Stimulated activated naive CD8-positive, alpha-beta T cell treated with anti-CD3 and anti-CD28 coated beads, Interleukin-15, amount 100 ng/mL, for 72 hours (primary cell): Measurements from ENCODE around the gene LRTM2.
"Not testable (repeated sequence)": the region's sequence is repeated elsewhere in the genome, so short reads cannot be mapped to it uniquely, and the experiment has no call there.

Source experiments
- ATAC-seq: fragments of 150-1000 bp; cut with Tn5 transposase; 2 replicates; pipeline ENCODE4 v1.10.0; 2021; ENCODE audit warnings: mild to moderate bottlenecking, moderate library complexity
- DNase-seq, 2 donors: peaks; one replicate each; pipeline ENCODE4 v3.0.0; 2021 to 2022
- H3K27ac Mint-ChIP-seq, 2 donors: one replicate each; pipeline ENCODE4 v1.8.0; 2022; ENCODE audit warnings: mild to moderate bottlenecking in 2 of 2, mixed read lengths in 2 of 2, moderate library complexity in 2 of 2
- H3K27me3 Mint-ChIP-seq: one replicate; pipeline ENCODE4 v1.8.0; 2022; ENCODE audit warnings: mixed read lengths
- H3K4me1 Mint-ChIP-seq: one replicate; pipeline ENCODE4 v1.8.0; 2022; ENCODE audit warnings: mild to moderate bottlenecking, mixed read lengths
- H3K4me3 Mint-ChIP-seq, 2 donors: one replicate each; pipeline ENCODE4 v1.8.0; 2022; ENCODE audit warnings: mild to moderate bottlenecking in 2 of 2, mixed read lengths in 2 of 2, moderate library complexity in 1 of 2
- H3K9me3 Mint-ChIP-seq, 2 donors: one replicate each; pipeline ENCODE4 v1.8.0; 2022; ENCODE audit warnings: mixed read lengths in 2 of 2

Gene LRTM2

GRCh38 chr12:1815814-1816729 is 4.3 kb upstream of the LRTM2 start:
- Mint-ChIP-seq H3K4me3 (no peak overlapping the region), H3K27me3 (peaks cover 22% of the 10 kb centered on the region), H3K27ac (no peak overlapping the region), H3K4me1 (peaks cover 20% of the 10 kb centered on the region), H3K9me3 (no peaks in the 10 kb centered on the region)
- DNase-seq = no peak
- no peak for ATAC-seq

GRCh38 chr12:1816730-1817348 is 3.5 kb upstream of the LRTM2 start:
- Mint-ChIP-seq H3K27ac (no peak overlapping the region), H3K27me3 (peaks cover 30% of the 10 kb centered on the region), H3K4me1 (peaks cover 16% of the 10 kb centered on the region), H3K4me3 (no peak overlapping the region), H3K9me3 (no peaks in the 10 kb centered on the region)
- ATAC-seq = no peak
- no peak for DNase-seq

GRCh38 chr12:1817928-1818327 is 2.4 kb upstream of the LRTM2 start:
- H3K4me3 Mint-ChIP-seq, DNase-seq, H3K27ac Mint-ChIP-seq, H3K9me3 Mint-ChIP-seq, ATAC-seq: not testable (repeated sequence)
- H3K4me1 Mint-ChIP-seq = peaks cover 21% of the 10 kb centered on the region
- peaks cover 40% of the 10 kb centered on the region for H3K27me3 Mint-ChIP-seq

GRCh38 chr12:1819050-1819449 is 1.3 kb upstream of the LRTM2 start:
- ATAC-seq = no peak
- Mint-ChIP-seq H3K4me3 (no peak overlapping the region), H3K27ac (no peak overlapping the region), H3K27me3 (peaks cover 40% of the 10 kb centered on the region), H3K9me3 (no peaks in the 10 kb centered on the region), H3K4me1 (peaks cover 21% of the 10 kb centered on the region)
- no peak for DNase-seq

- H3K9me3 Mint-ChIP-seq = no peaks in the 10 kb centered on the region
- H3K27me3 Mint-ChIP-seq = peaks cover 40% of the 10 kb centered on the region
- peaks cover 21% of the 10 kb centered on the region for H3K4me1 Mint-ChIP-seq
- no peak overlapping the region for H3K27ac Mint-ChIP-seq
- H3K4me3 Mint-ChIP-seq = no peak overlapping the region
- DNase-seq (no peak), ATAC-seq (peak; percentile 14)
These were observed 794 bp upstream of the LRTM2 start for GRCh38 chr12:1819571-1819970.

- Mint-ChIP-seq H3K27ac (no peak overlapping the region), H3K4me3 (peak overlapping the region in 1 of 2 donors; percentile 39), H3K9me3 (no peaks in the 10 kb centered on the region), H3K27me3 (peaks cover 40% of the 10 kb centered on the region), H3K4me1 (peaks cover 21% of the 10 kb centered on the region)
- DNase-seq (no peak), ATAC-seq (no peak)
These were observed 529 bp downstream of the LRTM2 start for GRCh38 chr12:1820896-1821291.

GRCh38 chr12:1821805-1822204 is 1.4 kb downstream of the LRTM2 start:
- H3K9me3 Mint-ChIP-seq = no peaks in the 10 kb centered on the region
- ATAC-seq (no peak), DNase-seq (no peak)
- peaks cover 40% of the 10 kb centered on the region for H3K27me3 Mint-ChIP-seq
- H3K27ac Mint-ChIP-seq = peak overlapping the region; percentile 78
- H3K4me3 Mint-ChIP-seq = no peak overlapping the region
- peaks cover 21% of the 10 kb centered on the region for H3K4me1 Mint-ChIP-seq

GRCh38 chr12:1822699-1823098 is 2.3 kb downstream of the LRTM2 start:
- DNase-seq (no peak), ATAC-seq (no peak)
- Mint-ChIP-seq H3K27me3 (peaks cover 40% of the 10 kb centered on the region), H3K4me1 (peaks cover 21% of the 10 kb centered on the region), H3K9me3 (no peaks in the 10 kb centered on the region), H3K4me3 (no peak overlapping the region), H3K27ac (no peak overlapping the region)

GRCh38 chr12:1823237-1823636 is 2.9 kb downstream of the LRTM2 start:
- Mint-ChIP-seq H3K4me3 (no peak overlapping the region), H3K4me1 (peaks cover 21% of the 10 kb centered on the region), H3K27me3 (peaks cover 40% of the 10 kb centered on the region), H3K27ac (no peak overlapping the region), H3K9me3 (no peaks in the 10 kb centered on the region)
- no peak for ATAC-seq
- DNase-seq = no peak

- peaks cover 28% of the 10 kb centered on the region for H3K27me3 Mint-ChIP-seq
- no peak overlapping the region for H3K27ac Mint-ChIP-seq
- peaks cover 13% of the 10 kb centered on the region for H3K4me1 Mint-ChIP-seq
These were observed 5.2 kb downstream of the LRTM2 start for GRCh38 chr12:1825382-1826102.

GRCh38 chr12:1826401-1826800 is 6.0 kb downstream of the LRTM2 start:
- H3K27ac Mint-ChIP-seq = no peak overlapping the region
- H3K4me1 Mint-ChIP-seq = peaks cover 6% of the 10 kb centered on the region
- DNase-seq = no peak
- peaks cover 28% of the 10 kb centered on the region for H3K27me3 Mint-ChIP-seq
- H3K9me3 Mint-ChIP-seq = no peaks in the 10 kb centered on the region
- H3K4me3 Mint-ChIP-seq = no peak overlapping the region
- no peak for ATAC-seq

More at GRCh38 chr12:1825382-1826102, 5.2 kb downstream of the LRTM2 start:
- DNase-seq (no peak), ATAC-seq (no peak)
- Mint-ChIP-seq H3K4me3 (no peak overlapping the region), H3K9me3 (no peaks in the 10 kb centered on the region)

- Mint-ChIP-seq H3K27me3 (peaks cover 28% of the 10 kb centered on the region), H3K4me1 (peaks cover 3% of the 10 kb centered on the region), H3K9me3 (no peaks in the 10 kb centered on the region), H3K27ac (no peak overlapping the region), H3K4me3 (no peak overlapping the region)
- no peak for DNase-seq
- no peak for ATAC-seq
These were observed 6.7 kb downstream of the LRTM2 start for GRCh38 chr12:1826867-1827705.

GRCh38 chr12:1827826-1828805 is 7.8 kb downstream of the LRTM2 start:
- Mint-ChIP-seq H3K4me3 (no peak overlapping the region), H3K4me1 (no peaks in the 10 kb centered on the region), H3K27me3 (peaks cover 27% of the 10 kb centered on the region), H3K9me3 (no peaks in the 10 kb centered on the region), H3K27ac (no peak overlapping the region)
- DNase-seq (no peak), ATAC-seq (no peak)

GRCh38 chr12:1828856-1829255 is 8.5 kb downstream of the LRTM2 start:
- H3K9me3 Mint-ChIP-seq = no peaks in the 10 kb centered on the region
- no peak overlapping the region for H3K27ac Mint-ChIP-seq
- H3K27me3 Mint-ChIP-seq = peaks cover 34% of the 10 kb centered on the region
- DNase-seq (no peak), ATAC-seq (no peak)
- no peaks in the 10 kb centered on the region for H3K4me1 Mint-ChIP-seq
- H3K4me3 Mint-ChIP-seq = no peak overlapping the region
